HT1080 (cell line): ENCODE data around the gene CD79A. TPM values are rescaled to one million over a fixed set of nuclear protein-coding genes. Genes with fewer than 3 reads are reported as not detected.

Source experiments
- DNase-seq: peaks from one replicate; pipeline ENCODE4 v3.0.0-alpha.2; 2015; ENCODE audit warnings: low read depth
- polyA plus RNA-seq, 2 experiments: library from polyadenylated mRNA; depleted of rRNA; stranded (reverse); fragments of >200 nt; gene quantifications; 2 replicates each; pipeline ENCODE4 v1.2.3, GENCODE V29; 2015
- total RNA-seq: library from RNA; depleted of rRNA; stranded (reverse); fragments of >200 nt; shearing (Covaris generic); gene quantifications from 2 replicates; pipeline ENCODE4 v1.2.3, GENCODE V29; 2014; rRNA removed

CD79A gene
- total RNA-seq = not detected in 2 replicates
- 0.16 TPM in 1 of 2 replicates, not detected in the other for polyA plus RNA-seq (2015; cell fraction: cytosol; rRNA removed)
- polyA plus RNA-seq (2015; cell fraction: nucleus; rRNA removed) = not detected in 2 replicates

- DNase-seq = no peak
Measured at GRCh38 chr19:41876847-41877832, at the start of gene CD79A. Gene CD79A (plus strand): TSS chr19:41877279. CDS start chr19:41877305, 26 bp downstream.

- no peak for DNase-seq
Measured at GRCh38 chr19:41837981-41838708, 38.9 kb upstream of the CD79A start.

GRCh38 chr19:41839211-41839610 is 37.9 kb upstream of the CD79A start:
- DNase-seq = no peak

GRCh38 chr19:41843371-41843770 is 33.7 kb upstream of the CD79A start:
- no peak for DNase-seq

DNA sequence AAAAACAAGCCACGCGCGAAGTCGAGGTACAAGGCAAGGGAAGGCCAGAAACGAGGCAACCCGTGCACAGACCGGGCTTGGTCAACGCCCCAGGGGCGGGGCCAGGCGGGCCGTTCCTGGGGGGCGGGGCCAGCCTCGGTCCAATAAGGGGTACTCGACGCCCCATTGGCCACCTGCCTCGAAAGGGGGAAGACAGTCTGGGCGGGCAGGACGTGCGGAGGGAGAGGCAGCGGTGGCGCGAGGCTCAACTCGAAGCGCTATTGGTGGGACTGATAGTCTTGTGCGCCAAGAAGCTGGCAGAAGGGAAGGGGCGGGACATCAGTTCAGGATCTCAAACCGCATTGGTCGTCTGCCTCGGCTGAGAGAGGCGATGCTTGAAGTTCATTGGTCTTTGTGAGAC is 32.5 kb upstream of the CD79A start, which contains the start of gene LYPD4:
LYPD4 (minus strand) TSS at position 83 of the 400 bp plus-strand sequence. CDS start 5,398 bp downstream, outside the sequence.
- DNase-seq = no peak

- DNase-seq = no peak
Measured at GRCh38 chr19:41845001-41845050, 32.3 kb upstream of the CD79A start, which contains the start of gene DMRTC2. Gene DMRTC2 (plus strand): TSS chr19:41845042. CDS start chr19:41847429, 2,387 bp downstream.

DNA sequence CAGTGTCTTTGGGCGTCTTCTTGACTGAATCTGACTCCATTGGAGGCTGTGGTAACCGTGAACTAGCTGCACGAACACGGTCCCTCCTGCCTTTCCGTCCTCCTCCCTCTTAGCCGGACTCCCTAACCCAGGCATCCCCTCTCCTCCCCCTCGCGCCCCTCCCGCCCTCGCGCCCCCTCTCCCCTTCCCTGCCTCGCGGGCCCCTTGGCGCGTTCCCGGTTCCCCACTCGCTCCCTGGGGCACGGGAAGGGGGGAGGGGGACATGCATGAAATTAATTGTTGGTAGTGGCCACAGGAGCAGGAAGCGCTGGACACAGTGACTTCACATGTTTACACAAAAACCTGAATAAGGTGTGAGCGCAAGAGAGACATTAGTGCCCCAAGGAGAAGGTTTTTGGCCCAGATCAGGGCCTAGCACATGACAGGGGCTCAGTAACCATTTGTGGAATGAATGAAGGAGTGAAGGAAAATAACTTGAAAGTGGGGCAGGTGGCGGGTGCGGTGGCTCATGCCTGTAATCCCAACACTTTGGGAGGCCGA is 32.0 kb upstream of the CD79A start:
- no peak for DNase-seq

DNA sequence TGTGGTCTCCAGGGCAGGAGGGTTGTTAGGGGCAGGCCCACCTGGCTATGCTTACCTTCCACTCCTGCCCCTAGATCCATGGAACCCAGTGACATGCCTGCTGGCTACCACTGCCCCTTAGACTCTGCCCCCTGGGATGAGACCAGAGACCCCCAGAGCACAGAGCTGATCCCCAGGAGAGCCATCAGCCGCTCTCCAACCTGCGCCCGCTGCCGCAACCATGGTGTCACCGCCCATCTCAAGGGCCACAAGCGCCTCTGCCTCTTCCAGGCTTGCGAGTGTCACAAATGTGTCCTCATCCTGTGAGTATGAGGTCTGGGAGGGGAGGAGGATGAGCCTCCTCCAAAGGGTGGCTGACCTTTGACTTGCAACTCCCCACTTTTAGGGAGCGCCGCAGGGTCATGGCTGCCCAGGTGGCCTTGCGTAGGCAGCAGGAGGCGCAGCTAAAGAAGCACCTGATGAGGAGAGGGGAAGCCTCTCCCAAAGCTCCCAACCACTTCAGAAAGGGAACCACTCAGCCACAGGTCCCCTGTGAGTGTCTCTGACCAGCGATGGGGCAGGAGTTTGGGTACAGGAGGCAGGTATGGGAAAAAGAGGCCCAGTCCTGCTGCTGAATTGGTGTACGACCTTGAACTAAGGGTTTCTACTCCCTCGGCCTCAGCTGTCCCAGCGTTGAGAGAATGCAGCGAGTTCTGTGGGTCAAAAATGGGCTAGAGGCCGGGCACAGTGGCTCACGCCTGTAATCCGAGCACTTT is 29.6 kb upstream of the CD79A start:
- no peak for DNase-seq

DNA sequence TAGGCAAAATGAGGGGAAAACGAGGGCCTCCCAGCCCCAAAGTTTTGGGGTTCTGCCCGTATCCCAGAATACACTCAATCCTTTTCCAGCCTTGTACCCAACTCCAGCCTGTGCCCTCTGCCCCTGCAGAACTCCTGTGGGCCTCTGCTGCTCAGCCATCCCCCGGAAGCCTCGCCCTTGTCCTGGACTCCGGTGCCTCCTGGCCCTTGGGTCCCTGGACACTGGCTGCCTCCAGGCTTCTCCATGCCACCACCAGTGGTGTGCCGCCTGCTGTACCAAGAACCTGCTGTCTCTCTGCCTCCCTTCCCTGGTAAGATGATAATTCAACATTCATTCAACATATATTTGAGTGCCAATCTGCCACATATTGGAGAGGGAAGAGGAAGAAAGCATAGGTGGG is 28.4 kb upstream of the CD79A start:
- DNase-seq = no peak

- no peak for DNase-seq
Measured at GRCh38 chr19:41849067-41849466, 28.0 kb upstream of the CD79A start.

GRCh38 chr19:41850381-41850780 is 26.7 kb upstream of the CD79A start:
- DNase-seq = no peak

DNA sequence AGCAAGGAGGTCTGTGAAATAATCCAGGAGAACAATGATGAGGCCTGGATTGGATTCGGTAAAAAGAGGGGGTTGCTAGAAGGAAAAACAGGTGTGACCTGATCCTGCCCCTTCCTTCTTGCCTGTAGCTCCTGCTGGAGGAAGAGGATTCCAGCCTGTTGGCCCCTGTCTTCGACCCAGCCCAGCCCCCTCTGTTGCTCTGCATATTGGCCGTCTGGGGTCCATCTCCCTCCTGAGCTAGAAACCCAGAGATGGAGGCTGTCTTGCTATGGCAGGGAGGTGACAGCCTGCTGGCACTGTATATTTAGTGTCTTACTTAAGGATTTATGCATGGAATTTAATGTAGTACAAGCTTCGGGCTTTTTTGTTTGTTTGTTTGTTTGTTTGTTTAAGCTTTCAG is 25.6 kb upstream of the CD79A start:
- no peak for DNase-seq

DNA sequence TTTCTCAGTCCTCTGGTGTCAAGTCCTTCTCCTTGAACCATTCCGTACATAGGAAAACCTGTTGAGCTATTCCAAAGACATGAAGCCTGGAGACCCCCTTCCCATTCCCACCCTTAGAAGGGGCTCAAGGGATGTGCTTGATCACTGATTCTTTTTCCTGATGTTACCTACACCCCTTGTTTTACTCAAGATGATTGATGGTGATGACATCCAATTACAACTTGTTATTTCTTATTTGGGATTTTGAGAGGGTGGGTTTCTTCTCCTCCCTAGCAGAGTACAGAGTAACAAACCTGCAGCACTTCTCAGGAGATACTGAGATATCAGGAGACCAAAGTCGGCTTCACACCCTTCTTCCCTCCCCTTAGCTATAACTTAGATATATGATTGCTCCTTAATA is 23.7 kb upstream of the CD79A start:
- DNase-seq = no peak

DNA sequence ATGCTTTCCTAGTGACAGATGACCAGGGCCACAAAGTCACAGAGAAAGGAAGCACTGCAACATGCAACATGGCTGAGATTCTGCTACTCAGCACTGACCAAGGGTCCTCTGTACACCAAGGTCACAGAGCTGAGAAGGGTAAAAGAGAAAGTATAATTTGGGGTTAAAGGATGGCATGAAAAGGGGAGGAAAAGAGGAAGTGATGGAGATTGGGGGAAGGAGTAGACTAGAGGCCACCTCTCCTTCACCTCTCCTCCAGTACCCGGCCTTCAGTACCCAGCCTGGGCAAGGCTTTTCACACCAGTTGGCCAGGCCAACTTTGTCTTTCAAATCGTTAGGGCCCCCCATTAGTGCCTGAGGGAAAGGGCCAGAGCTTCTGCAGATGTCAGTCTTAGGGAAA is 23.3 kb upstream of the CD79A start:
- DNase-seq = no peak

DNA sequence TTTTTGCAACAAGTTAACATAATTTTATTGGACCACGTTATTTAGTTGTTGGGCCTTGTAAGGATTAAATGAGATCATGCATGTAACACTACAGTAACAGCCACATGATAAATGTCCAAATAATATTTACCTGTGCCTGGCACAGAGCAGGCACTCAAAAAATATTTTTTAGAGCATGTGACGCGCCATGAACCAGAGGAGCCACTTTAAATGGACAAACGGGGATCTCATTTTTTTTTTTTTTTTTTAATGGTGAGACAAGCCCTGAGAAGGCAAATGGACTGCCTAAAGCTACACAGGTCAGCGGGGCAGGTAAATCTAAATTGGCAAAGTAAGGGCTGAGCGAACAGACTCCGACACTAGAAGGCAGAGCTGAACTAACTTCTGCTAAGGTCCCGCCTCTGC is 17.9 kb upstream of the CD79A start:
- DNase-seq = no peak

DNA sequence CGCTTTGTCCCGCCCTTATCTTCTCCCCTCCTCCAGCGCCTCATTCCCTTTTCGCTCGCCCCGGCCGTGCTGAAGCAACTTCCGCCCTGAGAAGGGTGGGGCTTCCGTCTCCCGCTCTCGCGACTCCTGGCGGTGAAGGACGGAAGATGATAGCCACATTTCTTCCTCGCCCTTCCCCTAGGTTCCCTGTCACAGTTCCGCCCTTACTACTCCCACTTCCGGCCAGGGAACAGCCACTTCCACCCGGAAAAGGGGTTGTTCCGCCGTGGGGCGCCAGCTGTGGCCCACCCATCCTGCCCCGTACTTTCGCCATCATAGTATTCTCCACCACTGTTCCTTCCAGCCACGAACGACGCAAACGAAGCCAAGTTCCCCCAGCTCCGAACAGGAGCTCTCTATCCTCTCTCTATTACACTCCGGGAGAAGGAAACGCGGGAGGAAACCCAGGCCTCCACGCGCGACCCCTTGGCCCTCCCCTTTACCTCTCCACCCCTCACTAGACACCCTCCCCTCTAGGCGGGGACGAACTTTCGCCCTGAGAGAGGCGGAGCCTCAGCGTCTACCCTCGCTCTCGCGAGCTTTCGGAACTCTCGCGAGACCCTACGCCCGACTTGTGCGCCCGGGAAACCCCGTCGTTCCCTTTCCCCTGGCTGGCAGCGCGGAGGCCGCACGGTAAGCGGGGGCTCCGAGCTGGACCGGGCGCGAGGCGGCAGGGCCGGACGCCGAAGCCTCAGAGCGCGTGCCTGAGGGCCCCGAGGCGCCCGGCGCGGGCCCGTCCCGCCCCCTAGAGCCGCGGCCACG is 17.3 kb upstream of the CD79A start, which contains the start of gene RPS19:
RPS19 (plus strand) TSS at position 638 of the 801 bp plus-strand sequence. CDS start 520 bp downstream, outside the sequence.
- peak; percentile 98 for DNase-seq

- no peak for DNase-seq
Measured at GRCh38 chr19:41860419-41861115, 16.5 kb upstream of the CD79A start.

- no peak for DNase-seq
Measured at GRCh38 chr19:41861116-41861768, 15.8 kb upstream of the CD79A start.

DNA sequence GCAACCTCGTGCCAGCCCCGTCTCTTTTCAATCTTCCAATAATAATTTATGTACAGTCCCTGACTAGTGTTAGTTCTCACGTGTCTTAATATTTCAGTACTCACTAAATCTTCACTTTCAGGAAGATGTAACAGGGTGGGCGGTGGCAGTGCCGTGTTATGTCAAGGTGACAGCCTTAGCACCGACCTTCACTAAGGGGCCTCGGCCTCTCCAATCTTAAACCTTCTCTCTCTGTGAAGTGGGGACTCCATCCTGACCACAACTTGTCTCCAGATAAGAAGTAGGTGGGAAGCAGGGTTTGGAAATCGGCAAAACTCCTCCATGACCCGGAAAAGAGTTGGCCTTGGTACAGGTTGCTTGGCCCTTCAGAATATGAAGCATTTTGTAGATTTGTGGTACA is 15.2 kb upstream of the CD79A start:
- DNase-seq = no peak
